Stimulated activated CD4-positive, alpha-beta T cell treated with anti-CD3 and anti-CD28 coated beads, Interleukin-15, amount 100 ng/mL, for 1 hour (primary cell): Measurements from ENCODE around the gene HSD11B2.

Experiments used
- DNase-seq, 2 donors: peaks; one replicate each; pipeline ENCODE4 v3.0.0-alpha.2; 2020; ENCODE audit warnings: low read depth in 1 of 2, low spot score in 1 of 2

Gene HSD11B2

GRCh38 chr16:67396159-67397035 is 34.5 kb upstream of the HSD11B2 start:
- DNase-seq = no peak

GRCh38 chr16:67397036-67397801 is 33.7 kb upstream of the HSD11B2 start:
- DNase-seq = no peak

GRCh38 chr16:67397812-67398545 is 32.9 kb upstream of the HSD11B2 start:
- no peak for DNase-seq

- no peak for DNase-seq
Measured at GRCh38 chr16:67398546-67399217, 32.2 kb upstream of the HSD11B2 start.

GRCh38 chr16:67399218-67399733 is 31.6 kb upstream of the HSD11B2 start:
- peak in 1 of 2 donors; percentile 53 for DNase-seq

GRCh38 chr16:67399749-67400704 is 30.9 kb upstream of the HSD11B2 start:
- no peak for DNase-seq

- DNase-seq = no peak
Measured at GRCh38 chr16:67400901-67401300, 30.0 kb upstream of the HSD11B2 start.

- DNase-seq = no peak
Measured at GRCh38 chr16:67403976-67404555, 26.9 kb upstream of the HSD11B2 start.

GRCh38 chr16:67404740-67405226 is 26.1 kb upstream of the HSD11B2 start:
- DNase-seq = no peak

- no peak for DNase-seq
Measured at GRCh38 chr16:67405336-67405735, 25.6 kb upstream of the HSD11B2 start.

- no peak for DNase-seq
Measured at GRCh38 chr16:67406111-67406971, 24.6 kb upstream of the HSD11B2 start.

GRCh38 chr16:67407176-67407787 is 23.6 kb upstream of the HSD11B2 start:
- DNase-seq = no peak

GRCh38 chr16:67407788-67408452 is 23.0 kb upstream of the HSD11B2 start:
- DNase-seq = no peak

- DNase-seq = no peak
Measured at GRCh38 chr16:67409631-67410030, 21.3 kb upstream of the HSD11B2 start.

GRCh38 chr16:67411339-67411738 is 19.6 kb upstream of the HSD11B2 start:
- no peak for DNase-seq

- DNase-seq = no peak
Measured at GRCh38 chr16:67412294-67412693, 18.6 kb upstream of the HSD11B2 start.
